Stimulated activated CD8-positive, alpha-beta memory T cell treated with anti-CD3 and anti-CD28 coated beads, Interleukin-15, amount 100 ng/mL, for 4 hours (primary cell): ENCODE results near the gene RIPPLY2.

Source experiments
- DNase-seq, 2 donors: peaks; one replicate each; pipeline ENCODE4 v3.0.0-alpha.2; 2020; ENCODE audit warnings: low read depth in 2 of 2

RIPPLY2 gene

GRCh38 chr6:83905648-83906047 is 52.5 kb downstream of the RIPPLY2 start:
- no peak for DNase-seq
